HG03442 (cell line): ENCODE data around the gene CISTR.

Experiments
- ATAC-seq: cut with Tn5 transposase; IDR thresholded peaks from one replicate; pipeline ENCODE4 v1.9.1; 2021; ENCODE audit warnings: mild to moderate bottlenecking, moderate library complexity; ENCODE audit not compliant: unreplicated experiment

CISTR gene

GRCh38 chr12:53746592-53747092, 5.1 kb downstream of the CISTR start:
- peak; percentile 37 for ATAC-seq

- ATAC-seq, result no peak
Observed at GRCh38 chr12:53744751-53745150, 7.0 kb downstream of the CISTR start.

GRCh38 chr12:53744130-53744441, 7.7 kb downstream of the CISTR start:
- no peak for ATAC-seq

GRCh38 chr12:53743266-53744129, 8.3 kb downstream of the CISTR start:
- no peak for ATAC-seq

GRCh38 chr12:53740130-53740491, 11.7 kb downstream of the CISTR start:
- ATAC-seq, result no peak

GRCh38 chr12:53739214-53740129, 12.3 kb downstream of the CISTR start:
- no peak for ATAC-seq

GRCh38 chr12:53738406-53739213, 13.2 kb downstream of the CISTR start:
- no peak for ATAC-seq

- no peak for ATAC-seq
Observed at GRCh38 chr12:53737951-53738405, 13.8 kb downstream of the CISTR start.

GRCh38 chr12:53737093-53737808, 14.5 kb downstream of the CISTR start:
- ATAC-seq, result no peak

- no peak for ATAC-seq
Observed at GRCh38 chr12:53736592-53736991, 15.2 kb downstream of the CISTR start.

GRCh38 chr12:53735556-53735955, 16.2 kb downstream of the CISTR start:
- ATAC-seq, result no peak

GRCh38 chr12:53734425-53734824, 17.4 kb downstream of the CISTR start:
- ATAC-seq, result no peak

GRCh38 chr12:53733807-53734200, 18.0 kb downstream of the CISTR start:
- ATAC-seq, result no peak

GRCh38 chr12:53733051-53733806, 18.6 kb downstream of the CISTR start:
- no peak for ATAC-seq

- ATAC-seq, result no peak
Observed at GRCh38 chr12:53729644-53730043, 22.1 kb downstream of the CISTR start.

GRCh38 chr12:53728206-53728605, 23.6 kb downstream of the CISTR start:
- ATAC-seq, result no peak

GRCh38 chr12:53727310-53728041, 24.3 kb downstream of the CISTR start, which contains the start of gene CALCOCO1:
CALCOCO1 (minus strand) TSS chr12:53727452; CDS start chr12:53725242, 2,210 bp downstream.
- ATAC-seq, result peak; percentile 97

GRCh38 chr12:53726946-53727309, 24.9 kb downstream of the CISTR start:
- peak; percentile 1 for ATAC-seq

- ATAC-seq, result no peak
Observed at GRCh38 chr12:53726341-53726740, 25.4 kb downstream of the CISTR start.
